K562 (cell line): ENCODE measurements around the gene PACS1. TPM values are rescaled to one million over a fixed set of nuclear protein-coding genes. Genes with fewer than 3 reads are reported as not detected.

Experiments used
- CHD4 ChIP-seq: fragments of 200-600 bp; sonication (generic); IDR thresholded peaks from 3 replicates; pipeline ENCODE4 v1.6.1; 2012; ENCODE audit warnings: low read depth, mild to moderate bottlenecking, mixed read lengths, low read length, inconsistent platforms; ENCODE audit not compliant: insufficient read depth, insufficient replicate concordance, poor library complexity, severe bottlenecking
- CREM ChIP-seq: IDR thresholded peaks from 2 replicates; pipeline ENCODE4 v1.6.1; 2014; ENCODE audit warnings: antibody characterized with exemption, low read depth
- EHMT2 ChIP-seq: fragments of 450-650 bp; IDR thresholded peaks from 2 replicates; pipeline ENCODE4 v1.6.1; 2018; ENCODE audit warnings: antibody characterized with exemption
- ETV6 ChIP-seq, 3 experiments: fragments of 150-350 bp in 1 of 3; sonication (generic) in 1 of 3; formaldehyde crosslinking in 1 of 3; IDR thresholded peaks; 2 replicates each; pipeline versions ENCODE4 v1.6.1 to v1.8.0; 2014 to 2022; ENCODE audit warnings: borderline replicate concordance in 2 of 3, low read depth in 2 of 3, antibody characterized with exemption in 1 of 3, low read length in 1 of 3, mild to moderate bottlenecking in 1 of 3, missing genetic modification reagents in 1 of 3
- GABPB2 ChIP-seq: fragments of 250-450 bp; sonication (Bioruptor Pico); conservative IDR thresholded peaks from 2 replicates; pipeline ENCODE4 v1.5.1; 2021; ENCODE audit warnings: mild to moderate bottlenecking
- KAT8 ChIP-seq: fragments of 450-650 bp; IDR thresholded peaks from 2 replicates; pipeline ENCODE4 v1.6.1; 2016; ENCODE audit warnings: low read depth, mild to moderate bottlenecking
- NFXL1 ChIP-seq: fragments of 450-650 bp; formaldehyde crosslinking; IDR thresholded peaks from 2 replicates; pipeline ENCODE4 v1.4.0; 2021; ENCODE audit warnings: mild to moderate bottlenecking
- PCBP2 ChIP-seq: fragments of 200-400 bp; formaldehyde crosslinking; IDR thresholded peaks from 2 replicates; pipeline ENCODE4 v1.6.1; 2018; ENCODE audit warnings: low read length, low read depth, mild to moderate bottlenecking, moderate library complexity; ENCODE audit not compliant: poor library complexity, severe bottlenecking
- PHF8 ChIP-seq: fragments of 200-600 bp; sonication (generic); IDR thresholded peaks from 2 replicates; pipeline ENCODE4 v1.6.1; 2012; ENCODE audit warnings: mixed run types, mild to moderate bottlenecking, inconsistent platforms, low read length, moderate library complexity, borderline replicate concordance
- POLR2H ChIP-seq: IDR thresholded peaks from 2 replicates; pipeline ENCODE4 v1.6.1; 2016; ENCODE audit warnings: missing genetic modification characterization, low read depth, mild to moderate bottlenecking, control low read depth, missing compliant biosample characterization, moderate library complexity
- POLR3G ChIP-seq: IDR thresholded peaks from 2 replicates; pipeline ENCODE4 v1.6.1; 2011; ENCODE audit not compliant: insufficient read length, insufficient replicate concordance; ENCODE audit errors: extremely low read depth
- PRPF4 ChIP-seq: fragments of 200-400 bp; formaldehyde crosslinking; IDR thresholded peaks from one replicate; pipeline ENCODE4 v1.6.1; 2017; ENCODE audit warnings: low read length, low read depth, mild to moderate bottlenecking; ENCODE audit not compliant: insufficient read depth, poor library complexity, severe bottlenecking
- PTRF ChIP-seq: fragments of 450-650 bp; IDR thresholded peaks from 2 replicates; pipeline ENCODE4 v1.6.1; 2016; ENCODE audit warnings: mild to moderate bottlenecking, missing genetic modification characterization, missing compliant biosample characterization
- RB1 ChIP-seq: fragments of 450-650 bp; IDR thresholded peaks from 2 replicates; pipeline ENCODE4 v1.6.1; 2017; ENCODE audit warnings: low read depth, mild to moderate bottlenecking
- RFX5 ChIP-seq: IDR thresholded peaks from 2 replicates; pipeline ENCODE4 v1.6.1; 2011; ENCODE audit warnings: low read depth, mild to moderate bottlenecking, improper control_type of control experiment, low read length
- SUPT5H ChIP-seq: fragments of 450-650 bp; IDR thresholded peaks from 2 replicates; pipeline ENCODE4 v1.6.1; 2016
- XRCC4 ChIP-seq: IDR thresholded peaks from one replicate; pipeline ENCODE4 v1.6.1; 2011; ENCODE audit not compliant: insufficient read depth, insufficient read length; ENCODE audit errors: extremely low read depth
- ZBTB8A ChIP-seq: fragments of 450-650 bp; IDR thresholded peaks from 2 replicates; pipeline ENCODE4 v1.6.1; 2018; ENCODE audit warnings: mild to moderate bottlenecking, moderate library complexity; ENCODE audit not compliant: partially characterized antibody
- ZNF121 ChIP-seq: sonication (generic); formaldehyde crosslinking; conservative IDR thresholded peaks from 2 replicates; pipeline ENCODE4 v1.8.0; 2022; ENCODE audit warnings: missing genetic modification reagents
- ZNF354B ChIP-seq: fragments of 250-450 bp; sonication (Bioruptor Pico); IDR thresholded peaks from 2 replicates; pipeline ENCODE4 v1.4.0; 2020
- ZNF561 ChIP-seq: fragments of 450-650 bp; formaldehyde crosslinking; conservative IDR thresholded peaks from 2 replicates; pipeline ENCODE4 v1.4.0; 2020; ENCODE audit warnings: mild to moderate bottlenecking, moderate library complexity
- ZNF589 ChIP-seq: fragments of 200-800 bp; sonication (Bioruptor generic); IDR thresholded peaks from 2 replicates; pipeline ENCODE4 v1.6.1; 2016; ENCODE audit warnings: low read depth, missing genetic modification characterization, missing compliant biosample characterization
- ZNF785 ChIP-seq: fragments of 250-450 bp; sonication (Bioruptor Pico); IDR thresholded peaks from 2 replicates; pipeline ENCODE4 v1.4.0; 2020; ENCODE audit warnings: mild to moderate bottlenecking
- polyA plus RNA-seq, 8 experiments: library from polyadenylated mRNA; depleted of rRNA in 4 of 8; stranded (reverse) in 5 of 8; unstranded in 3 of 8; fragments of >200 nt; fragmentation: Nextera tagmentation in 2 of 8; fragmentation: Illumina TruSeq in 1 of 8; extraction: Ambion mirVana in 2 of 8; extraction: Trizol in 1 of 8; gene quantifications; 2 replicates each; pipeline versions ENCODE4 v1.2.1 to v1.2.3, GENCODE V29; 2011 to 2014; ENCODE audit warnings: inconsistent platforms in 1 of 8, missing spikeins in 1 of 8
- total RNA-seq, 7 experiments: library from RNA; depleted of rRNA in 6 of 7; stranded (reverse); fragments of >200 nt in 6 of 7; fragmentation: Illumina TruSeq in 2 of 7; extraction: Trizol in 2 of 7; gene quantifications; 2 replicates each; pipeline versions ENCODE4 v1.2.1 to v1.2.3, GENCODE V29; 2011 to 2021; ENCODE audit warnings: low replicate concordance in 1 of 7
- TF ChIP-seq, protein P1 (sequence below): conservative IDR thresholded peaks from 2 replicates; pipeline ENCODE4 v1.6.1; 2011; ENCODE audit warnings: low read depth, mild to moderate bottlenecking, low read length; ENCODE audit not compliant: control insufficient read depth
- TF ChIP-seq, protein P2 (sequence below): sonication (generic); formaldehyde crosslinking; IDR thresholded peaks from 2 replicates; pipeline ENCODE4 v1.5.0; 2020; ENCODE audit warnings: missing genetic modification reagents
- TF ChIP-seq, protein P3 (sequence below): sonication (generic); formaldehyde crosslinking; IDR thresholded peaks from 2 replicates; pipeline ENCODE4 v1.8.1; 2023; ENCODE audit warnings: mild to moderate bottlenecking, missing genetic modification reagents

The PACS1 gene
- total and polyA plus RNA-seq, 9 of the 15 experiments (the other 6 are each of a cell fraction or from before 2014, with no cell fraction given) = 0.34 to 28.1 (median 8.5) TPM

DNA sequence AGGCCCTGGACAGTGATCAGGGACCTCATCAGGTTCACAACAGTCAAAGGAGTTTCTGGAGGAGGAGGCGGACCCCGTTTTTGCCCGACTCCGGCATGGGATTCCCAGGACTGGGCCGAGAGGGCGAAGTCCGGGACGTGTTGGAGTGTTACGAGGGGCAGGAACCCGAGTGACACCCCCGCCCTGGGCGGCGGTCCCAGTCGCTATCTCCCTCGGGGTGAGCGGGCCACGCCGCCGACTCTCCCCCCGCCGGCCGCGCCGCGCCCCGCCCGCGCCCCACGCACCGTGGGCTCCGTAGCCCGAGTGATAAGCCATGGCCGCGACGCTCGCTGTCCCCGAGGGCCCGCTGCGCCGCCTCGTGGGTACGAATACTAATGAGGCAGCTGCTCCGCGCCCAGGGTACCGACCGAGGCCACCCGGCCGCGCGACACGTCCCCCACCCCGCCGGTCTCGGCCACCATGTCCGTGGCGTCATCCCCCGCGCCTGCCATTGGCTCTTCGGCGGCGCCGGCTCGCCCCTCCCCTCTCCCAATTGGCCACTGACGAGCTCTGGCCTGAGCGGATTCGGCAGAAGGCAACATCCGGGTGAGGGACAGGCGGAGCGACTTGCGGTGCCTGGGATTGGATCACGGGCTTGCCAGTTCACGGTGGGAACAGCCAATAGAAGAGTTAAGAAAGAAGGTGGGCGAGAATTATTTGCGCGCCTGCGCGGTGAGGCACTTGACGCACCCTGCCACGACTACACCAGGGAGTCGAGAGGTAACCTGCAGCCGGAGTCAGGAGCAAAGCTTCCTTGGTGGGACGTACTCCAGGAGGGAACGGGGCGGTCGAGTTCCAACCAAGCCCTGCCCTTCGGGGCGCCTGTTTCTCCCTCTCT is 218.8 kb downstream of the PACS1 start, which contains the start of gene YIF1A (continued):
- TF ChIP-seq, protein P1, sequence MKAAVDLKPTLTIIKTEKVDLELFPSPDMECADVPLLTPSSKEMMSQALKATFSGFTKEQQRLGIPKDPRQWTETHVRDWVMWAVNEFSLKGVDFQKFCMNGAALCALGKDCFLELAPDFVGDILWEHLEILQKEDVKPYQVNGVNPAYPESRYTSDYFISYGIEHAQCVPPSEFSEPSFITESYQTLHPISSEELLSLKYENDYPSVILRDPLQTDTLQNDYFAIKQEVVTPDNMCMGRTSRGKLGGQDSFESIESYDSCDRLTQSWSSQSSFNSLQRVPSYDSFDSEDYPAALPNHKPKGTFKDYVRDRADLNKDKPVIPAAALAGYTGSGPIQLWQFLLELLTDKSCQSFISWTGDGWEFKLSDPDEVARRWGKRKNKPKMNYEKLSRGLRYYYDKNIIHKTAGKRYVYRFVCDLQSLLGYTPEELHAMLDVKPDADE = peak; percentile 70; the same call in 1 of the 2 replicates
- TF ChIP-seq PRPF4 (no peak), EHMT2 (no peak), GABPB2 (CRISPR knock-in tag) (no peak), PCBP2 (no peak), NFXL1 (CRISPR knock-in tag) (no peak), ZNF561 (no peak), RB1 (peak; percentile 93), POLR2H (tag) (no peak), ZNF121 (CRISPR knock-in tag) (no peak), PHF8 (peak; percentile 92), RFX5 (no peak), KAT8 (no peak), ZBTB8A (no peak), POLR3G (no peak), XRCC4 (no peak), ZNF589 (no peak), CREM (peak; percentile 94), ZNF785 (no peak), ETV6 (IDR thresholded peaks at IDR 0.05; ENCODE audit: borderline replicate concordance in 1 of 2, low read depth in 2 of 2, low read length in 1 of 2) (no peak), ETV6 (CRISPR knock-in tag; IDR thresholded peaks at IDR 0.05; ENCODE audit: borderline replicate concordance) (no peak), CHD4 (no peak), SUPT5H (peak; percentile 90), ZNF354B (CRISPR knock-in tag) (no peak), PTRF (no peak)
- TF ChIP-seq, protein P2, sequence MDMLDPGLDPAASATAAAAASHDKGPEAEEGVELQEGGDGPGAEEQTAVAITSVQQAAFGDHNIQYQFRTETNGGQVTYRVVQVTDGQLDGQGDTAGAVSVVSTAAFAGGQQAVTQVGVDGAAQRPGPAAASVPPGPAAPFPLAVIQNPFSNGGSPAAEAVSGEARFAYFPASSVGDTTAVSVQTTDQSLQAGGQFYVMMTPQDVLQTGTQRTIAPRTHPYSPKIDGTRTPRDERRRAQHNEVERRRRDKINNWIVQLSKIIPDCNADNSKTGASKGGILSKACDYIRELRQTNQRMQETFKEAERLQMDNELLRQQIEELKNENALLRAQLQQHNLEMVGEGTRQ (CRISPR knock-in tag) = no peak
- TF ChIP-seq, protein P3, sequence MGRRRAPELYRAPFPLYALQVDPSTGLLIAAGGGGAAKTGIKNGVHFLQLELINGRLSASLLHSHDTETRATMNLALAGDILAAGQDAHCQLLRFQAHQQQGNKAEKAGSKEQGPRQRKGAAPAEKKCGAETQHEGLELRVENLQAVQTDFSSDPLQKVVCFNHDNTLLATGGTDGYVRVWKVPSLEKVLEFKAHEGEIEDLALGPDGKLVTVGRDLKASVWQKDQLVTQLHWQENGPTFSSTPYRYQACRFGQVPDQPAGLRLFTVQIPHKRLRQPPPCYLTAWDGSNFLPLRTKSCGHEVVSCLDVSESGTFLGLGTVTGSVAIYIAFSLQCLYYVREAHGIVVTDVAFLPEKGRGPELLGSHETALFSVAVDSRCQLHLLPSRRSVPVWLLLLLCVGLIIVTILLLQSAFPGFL (CRISPR knock-in tag) = no peak
